SK-N-SH (cell line): ENCODE measurements around the gene WDR88. TPM values are rescaled to one million over a fixed set of nuclear protein-coding genes. Genes with fewer than 3 reads are reported as not detected.

ENCODE experiments used
- CTCF ChIA-PET: fragments of 300-600, 350-600 bp; formaldehyde crosslinking; extraction: SDS; loops from one replicate; lab custom pipeline; 2021; lab: Yijun Ruan, JAX
- POLR2A ChIA-PET: fragments of 350-600 bp; sonication (Branson Sonifier 250); formaldehyde crosslinking; extraction: SDS; loops from one replicate; lab custom pipeline; 2020; ENCODE audit warnings: antibody characterized with exemption, inconsistent platforms; lab: Yijun Ruan, JAX
- DNase-seq: peaks from one replicate; pipeline ENCODE4 v3.0.0; 2012
- H2AFZ ChIP-seq: fragments of 200-600 bp; sonication (generic); 2 replicates; pipeline ENCODE4 v1.8.1; 2016; ENCODE audit warnings: antibody characterized with exemption, mild to moderate bottlenecking, low read depth
- H3F3A ChIP-seq: fragments of 200-600 bp; sonication (generic); replicated peaks from 2 replicates; pipeline ENCODE3; 2016; ENCODE audit warnings: antibody characterized with exemption, mild to moderate bottlenecking; ENCODE audit not compliant: insufficient read depth
- H3K27ac ChIP-seq, 2 experiments: fragments of 200-500 bp in 1 of 2; fragments of 200-600 bp in 1 of 2; sonication (Bioruptor generic) in 1 of 2; sonication (generic), shearing (Covaris generic) in 1 of 2; 2 replicates each; pipeline versions ENCODE4 v1.5.1 to v1.6.1; 2014 to 2016; ENCODE audit warnings: low read depth in 2 of 2, inconsistent platforms in 1 of 2, low read length in 1 of 2, mild to moderate bottlenecking in 1 of 2, mixed read lengths in 1 of 2
- H3K27me3 ChIP-seq: fragments of 200-600 bp; sonication (generic), shearing (Covaris generic); 2 replicates; pipeline ENCODE4 v1.6.1; 2016; ENCODE audit warnings: mixed run types; ENCODE audit not compliant: insufficient read depth
- H3K36me3 ChIP-seq, 2 experiments: fragments of 200-500 bp in 1 of 2; fragments of 200-600 bp in 1 of 2; sonication (Bioruptor generic) in 1 of 2; sonication (generic) in 1 of 2; replicated peaks in 1 of 2; 2 replicates each; pipeline versions ENCODE3 to v1.5.1; 2014 to 2016; ENCODE audit warnings: low read length in 1 of 2, mild to moderate bottlenecking in 1 of 2; ENCODE audit not compliant: insufficient read depth in 2 of 2, control insufficient read depth in 1 of 2
- H3K4me1 ChIP-seq, 2 experiments: fragments of 200-500 bp in 1 of 2; fragments of 200-600 bp in 1 of 2; sonication (Bioruptor generic) in 1 of 2; sonication (generic), shearing (Covaris generic) in 1 of 2; 2 replicates each; pipeline versions ENCODE4 v1.5.1 to v1.6.1; 2014 to 2016; ENCODE audit warnings: low read depth in 1 of 2, low read length in 1 of 2, mixed run types in 1 of 2; ENCODE audit not compliant: insufficient read depth in 2 of 2, control insufficient read depth in 1 of 2
- H3K4me2 ChIP-seq: fragments of 200-600 bp; sonication (generic), shearing (Covaris generic); 2 replicates; pipeline ENCODE4 v1.6.1; 2017; ENCODE audit warnings: mixed run types
- H3K4me3 ChIP-seq, 2 experiments: fragments of 200-500 bp in 1 of 2; fragments of 200-600 bp in 1 of 2; sonication (Bioruptor generic) in 1 of 2; sonication (generic), shearing (Covaris generic) in 1 of 2; 2 replicates each; pipeline versions ENCODE4 v1.5.1 to v1.8.1; 2014 to 2016; ENCODE audit warnings: low read depth in 2 of 2, inconsistent platforms in 1 of 2, low read length in 1 of 2, mild to moderate bottlenecking in 1 of 2, mixed read lengths in 1 of 2, moderate library complexity in 1 of 2
- H3K79me2 ChIP-seq: fragments of 200-600 bp; sonication (generic); 2 replicates; pipeline ENCODE4 v1.8.1; 2017; ENCODE audit warnings: mild to moderate bottlenecking; ENCODE audit not compliant: insufficient read depth
- H3K9ac ChIP-seq: fragments of 200-600 bp; sonication (generic); 2 replicates; pipeline ENCODE4 v1.6.1; 2017; ENCODE audit warnings: mixed run types
- H3K9me2 ChIP-seq: fragments of 200-600 bp; sonication (generic); 2 replicates; pipeline ENCODE4 v1.6.1; 2017; ENCODE audit warnings: mixed run types
- H3K9me3 ChIP-seq: fragments of 200-600 bp; sonication (generic); 2 replicates; pipeline ENCODE4 v1.6.1; 2017; ENCODE audit warnings: mixed run types, mild to moderate bottlenecking, moderate library complexity
- H4K20me1 ChIP-seq: fragments of 200-600 bp; sonication (generic); 2 replicates; pipeline ENCODE4 v1.6.1; 2017; ENCODE audit warnings: mild to moderate bottlenecking, mixed run types; ENCODE audit not compliant: insufficient read depth
- MXI1 ChIP-seq: IDR thresholded peaks from 2 replicates; pipeline ENCODE4 v1.6.1; 2012; ENCODE audit warnings: mild to moderate bottlenecking, low read depth, low read length, improper control_type of control experiment
- RCOR1 ChIP-seq: fragments of 150-350 bp; IDR thresholded peaks from 2 replicates; pipeline ENCODE4 v1.6.1; 2017; ENCODE audit warnings: antibody characterized with exemption, low read length
- RFX5 ChIP-seq: IDR thresholded peaks from 2 replicates; pipeline ENCODE4 v1.6.1; 2012; ENCODE audit warnings: mild to moderate bottlenecking, improper control_type of control experiment, low read length
- SIN3A ChIP-seq: IDR thresholded peaks from 2 replicates; pipeline ENCODE4 v1.6.1; 2012; ENCODE audit warnings: low read depth, mild to moderate bottlenecking, low read length, moderate library complexity, borderline replicate concordance
- TAF1 ChIP-seq: IDR thresholded peaks from 2 replicates; pipeline ENCODE4 v1.6.1; 2012; ENCODE audit warnings: low read depth, mild to moderate bottlenecking, low read length, moderate library complexity, borderline replicate concordance
- YY1 ChIP-seq: IDR thresholded peaks from 2 replicates; pipeline ENCODE4 v1.4.0; 2012; ENCODE audit warnings: low read depth, mild to moderate bottlenecking
- WGBS: methylation state at CpG from one replicate; pipeline ENCODE4 v1.1.6; 2017; ENCODE audit warnings: low lambda C conversion rate; 5-methylcytosine and 5-hydroxymethylcytosine counted together
- polyA plus RNA-seq, 3 experiments: library from polyadenylated mRNA; depleted of rRNA; stranded (reverse); fragments of >200 nt; gene quantifications; 2 replicates each; pipeline ENCODE4 v1.2.3, GENCODE V29; 2012
- TF ChIP-seq, protein P1 (sequence below): IDR thresholded peaks from 2 replicates; pipeline ENCODE4 v1.4.0; 2012; ENCODE audit warnings: low read depth

Gene WDR88
- polyA plus RNA-seq, 1 of the 3 experiments (the other 2 are of a cell fraction), result not detected

DNA sequence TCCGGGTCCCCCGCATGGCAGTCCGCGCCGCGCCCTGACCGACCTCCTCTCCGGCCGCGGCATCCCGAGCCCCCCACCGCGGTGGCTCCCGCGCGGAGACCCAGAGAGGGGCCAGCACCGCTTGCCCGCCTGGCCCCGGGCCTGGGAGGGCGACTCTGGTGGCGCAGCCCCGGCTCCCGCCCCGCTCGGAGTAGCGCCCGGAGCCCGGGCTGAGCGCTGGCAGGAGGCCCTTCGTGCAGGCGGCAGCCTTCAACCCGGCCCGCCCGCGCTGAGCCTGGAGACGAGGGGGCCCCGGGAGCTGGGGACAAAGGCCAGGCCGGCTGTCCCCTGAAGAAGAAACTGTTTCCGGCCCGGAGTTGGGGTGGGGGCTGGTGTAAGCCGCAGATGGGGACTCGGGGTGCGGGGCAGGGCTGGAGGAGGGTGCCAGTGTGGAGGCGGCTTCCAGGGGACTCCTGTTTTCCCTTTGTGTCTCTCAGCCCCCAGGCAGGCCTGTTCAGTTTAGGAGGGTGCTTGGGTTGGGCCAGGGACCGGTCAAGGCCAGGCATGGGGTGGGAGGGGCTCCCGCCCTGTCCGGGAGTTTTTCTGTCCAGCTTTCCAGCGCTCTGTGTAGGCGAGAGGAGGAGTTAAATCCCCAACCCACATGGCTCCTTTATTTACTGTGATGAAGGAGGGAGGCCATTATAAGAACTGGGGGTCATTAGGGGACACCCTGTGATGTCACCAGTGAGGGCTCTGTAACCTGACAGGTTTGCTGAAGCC, 63.2 kb downstream of the WDR88 start:
- H3K4me3 ChIP-seq, result peak overlapping the region; percentile 66
- H4K20me1 ChIP-seq, result 0 out of 2 replicates have a peak, but pooled peaks cover 5% of the 10 kb centered on the region
- WGBS, result 3% methylated on average over 10 of the region's 49 CpGs
- peak overlapping the region; percentile 61; the same call in 1 of the 2 replicates for H3K9ac ChIP-seq
- H3K36me3 ChIP-seq, result peaks cover 0 to 3% of the 10 kb centered on the region in 2 experiments
- no peaks in the 10 kb centered on the region for H3K79me2 ChIP-seq
- peak; percentile 78 for DNase-seq
- H3F3A ChIP-seq, result no peaks in the 10 kb centered on the region
- H3K9me2 ChIP-seq, result no peaks in the 10 kb centered on the region
- TF ChIP-seq MXI1, result peak; percentile 78
- TF ChIP-seq TAF1, result no peak
- H3K9me3 ChIP-seq, result no peaks in the 10 kb centered on the region
- H2AFZ ChIP-seq, result peak overlapping the region; percentile 81; the same call in 1 of the 2 replicates
- ChIA-PET POLR2A (interaction anchor here (1.1 to 1.2 kb wide), 2 partner anchors 17 to 19 kb away, joined by 3 to 6 read pairs; no protein-coding TSS in a partner anchor), CTCF (interaction anchor here (0.7 to 6.5 kb wide), 8 partner anchors 11 to 212 kb away, joined by 3 to 44 read pairs (median 5); no protein-coding TSS in a partner anchor)
- peak overlapping the region in 1 of 2 experiments; percentile 53; a peak in 1 of 4 replicates for H3K27ac ChIP-seq
- H3K4me2 ChIP-seq, result peak overlapping the region; percentile 95
- peaks cover 0 to 13% of the 10 kb centered on the region in 2 experiments; a peak in 1 of 4 replicates for H3K4me1 ChIP-seq
- H3K27me3 ChIP-seq, result no peaks in the 10 kb centered on the region

DNA sequence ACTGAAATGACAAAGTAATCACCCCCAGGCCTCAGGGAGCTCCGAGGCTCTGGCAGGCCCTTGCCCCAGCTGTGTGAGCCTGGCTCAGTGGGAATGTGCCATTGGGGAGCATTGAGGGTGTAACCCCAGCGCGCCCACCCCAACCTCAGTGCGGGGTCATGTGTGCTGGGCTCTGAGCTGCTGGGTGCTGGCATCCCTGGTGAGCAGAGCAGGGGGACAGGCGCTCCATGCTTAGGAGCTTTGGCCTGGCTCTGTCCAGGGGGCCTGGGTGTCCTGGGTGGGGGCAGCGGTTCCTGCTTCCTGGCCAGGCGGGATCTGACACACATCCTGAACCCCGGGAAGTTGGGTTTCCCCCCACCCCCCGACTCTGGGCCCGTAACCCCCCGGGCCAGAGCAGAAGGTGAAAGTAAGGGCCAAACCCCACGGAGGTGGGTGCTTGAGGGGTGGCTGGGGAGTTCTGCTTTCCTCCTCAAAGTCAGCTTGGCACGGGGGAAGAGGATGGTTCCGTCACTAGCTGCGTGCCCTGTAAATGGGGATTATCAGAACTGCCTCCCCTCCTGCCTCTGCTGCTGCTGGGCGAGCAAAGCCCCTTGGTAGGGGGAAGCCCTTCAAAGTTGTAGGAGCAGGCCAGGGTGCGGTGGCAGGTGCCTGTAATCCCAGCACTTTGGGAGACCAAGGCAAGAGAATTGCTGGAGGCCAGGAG, 63.9 kb downstream of the WDR88 start:
- Histone ChIP-seq H3K9me3 (no peaks in the 10 kb centered on the region), H3K4me2 (peak overlapping the region; percentile 95), H3K27me3 (no peaks in the 10 kb centered on the region), H3F3A (no peaks in the 10 kb centered on the region), H4K20me1 (0 out of 2 replicates have a peak, but pooled peaks cover 5% of the 10 kb centered on the region), H3K36me3 (peaks cover 0 to 3% of the 10 kb centered on the region in 2 experiments), H3K9ac (peak overlapping the region; percentile 61; the same call in 1 of the 2 replicates), H3K4me3 (peak overlapping the region; percentile 66), H2AFZ (no peak overlapping the region), H3K79me2 (no peaks in the 10 kb centered on the region), H3K27ac (no peak overlapping the region), H3K4me1 (peaks cover 0 to 13% of the 10 kb centered on the region in 2 experiments; a peak in 1 of 4 replicates), H3K9me2 (no peaks in the 10 kb centered on the region)
- no peak for DNase-seq
- TF ChIP-seq RFX5, result no peak
- TF ChIP-seq, protein P1, sequence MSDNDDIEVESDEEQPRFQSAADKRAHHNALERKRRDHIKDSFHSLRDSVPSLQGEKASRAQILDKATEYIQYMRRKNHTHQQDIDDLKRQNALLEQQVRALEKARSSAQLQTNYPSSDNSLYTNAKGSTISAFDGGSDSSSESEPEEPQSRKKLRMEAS, result no peak
- TF ChIP-seq SIN3A, result no peak
- no peak for TF ChIP-seq RCOR1
- TF ChIP-seq YY1, result no peak
- ChIA-PET POLR2A (interaction anchor here (1.1 to 1.2 kb wide), 2 partner anchors 18 to 19 kb away, joined by 3 to 6 read pairs; no protein-coding TSS in a partner anchor), CTCF (interaction anchor here (1.0 to 6.5 kb wide), 8 partner anchors 11 to 211 kb away, joined by 3 to 44 read pairs (median 6); no protein-coding TSS in a partner anchor)
- 81% methylated on average over 16 of the region's 17 CpGs for WGBS
